ENCODE results near the gene IL36G.
A peak's percentile ranks its signal among the peaks of the same experiment; 100 is the strongest.
"Not testable (repeated sequence)": the region's sequence is repeated elsewhere in the genome, so short reads cannot be mapped to it uniquely, and the experiment has no call there.

IL36G gene

DNA sequence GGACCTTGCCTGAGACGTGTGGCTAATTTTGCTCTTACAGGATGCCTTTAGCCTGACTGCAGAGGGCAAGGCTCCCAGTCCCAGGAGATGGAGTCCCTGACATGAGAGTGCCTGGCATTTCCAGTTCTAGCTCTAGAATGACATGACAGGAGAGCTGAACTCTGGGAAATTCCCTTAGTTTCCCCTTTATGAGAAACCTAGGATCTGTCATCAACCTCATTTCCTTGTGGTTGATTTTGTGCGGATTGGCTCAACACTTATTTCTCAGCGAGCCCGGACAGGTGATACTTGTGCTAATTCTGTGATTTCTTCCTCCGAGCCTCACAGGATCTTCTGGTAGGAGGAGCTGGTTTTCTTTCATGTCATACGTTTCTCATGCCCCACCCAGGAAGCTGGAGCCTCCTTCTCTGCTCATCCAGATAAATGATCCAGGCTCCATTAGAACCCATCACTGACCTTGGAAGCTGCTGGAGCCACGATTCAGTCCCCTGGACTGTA lies at the start of gene IL36G:
IL36G (plus strand) TSS at position 448 of the 498 bp plus-strand sequence. CDS start 633 bp downstream, outside the sequence.
- no peak for DNase-seq

DNA sequence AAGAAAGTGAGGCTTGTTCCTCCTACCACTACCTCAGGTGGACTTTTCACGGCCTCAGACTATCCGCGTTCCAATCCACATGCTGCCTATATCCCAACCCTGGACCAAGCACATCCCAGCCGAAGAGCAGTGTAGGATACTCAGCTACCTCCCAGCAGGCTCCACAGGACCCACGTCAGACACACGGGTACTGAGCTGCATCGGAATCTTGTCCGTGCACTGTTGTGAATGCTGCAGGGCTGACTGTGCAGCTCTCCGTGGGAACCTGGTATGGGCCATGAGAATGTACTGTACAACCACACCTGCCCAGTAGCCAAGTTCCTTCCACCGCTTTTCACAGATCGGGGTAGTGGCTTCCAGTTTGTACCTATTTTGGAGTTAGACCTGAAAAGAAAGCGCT lies 44.5 kb upstream of the IL36G start:
- no peak for DNase-seq

DNA sequence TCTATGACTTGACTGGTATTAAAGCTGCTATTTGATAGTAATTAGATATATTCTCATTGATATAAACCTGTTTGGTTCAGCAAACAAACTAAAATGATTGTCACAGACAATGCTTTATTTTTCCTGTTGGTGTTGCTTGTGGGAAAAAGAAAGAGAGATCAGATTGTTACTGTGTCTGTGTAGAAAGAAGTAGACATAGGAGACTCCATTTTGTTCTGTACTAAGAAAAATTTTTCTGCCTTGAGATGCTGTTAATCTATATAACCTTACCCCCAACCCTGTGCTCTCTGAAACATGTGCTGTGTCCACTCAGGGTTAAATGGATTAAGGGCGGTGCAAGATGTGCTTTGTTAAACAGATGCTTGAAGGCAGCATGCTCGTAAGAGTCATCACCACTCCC lies 43.7 kb upstream of the IL36G start:
- not testable (repeated sequence) for DNase-seq

DNA sequence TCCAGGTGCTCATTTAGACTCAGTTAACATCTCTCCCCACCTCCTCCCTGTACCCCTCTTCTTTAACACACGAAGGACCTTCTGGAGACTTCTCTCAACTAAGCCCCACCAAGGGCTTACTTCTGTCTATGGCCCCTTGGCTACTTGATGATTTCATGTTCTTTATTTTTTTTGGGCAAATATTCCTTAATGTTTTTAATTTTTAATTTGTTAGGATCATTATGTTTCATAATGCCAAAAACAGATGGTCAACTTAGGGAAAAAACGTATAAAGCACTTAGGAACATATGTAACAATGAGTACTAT lies 40.9 kb upstream of the IL36G start:
- DNase-seq = no peak

DNA sequence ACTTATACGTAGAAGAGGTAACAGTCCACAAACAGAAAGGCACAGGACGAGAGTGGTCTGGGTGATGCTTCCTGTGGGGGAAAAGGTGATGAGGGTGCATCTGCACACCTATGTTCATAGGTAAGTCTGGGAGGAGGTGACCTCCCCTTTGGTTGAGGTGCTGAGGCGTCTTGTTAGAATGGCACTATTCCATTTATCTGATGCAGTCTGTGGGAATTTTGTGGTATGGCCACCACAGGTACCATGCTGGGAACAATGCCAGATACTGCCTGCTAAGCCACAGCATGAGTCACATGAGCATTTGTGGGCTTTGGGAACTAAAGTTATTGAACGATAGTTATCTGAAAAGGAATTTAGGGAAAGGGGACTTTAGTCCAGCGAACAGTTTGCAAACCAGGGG lies 38.9 kb upstream of the IL36G start:
- no peak for DNase-seq

DNA sequence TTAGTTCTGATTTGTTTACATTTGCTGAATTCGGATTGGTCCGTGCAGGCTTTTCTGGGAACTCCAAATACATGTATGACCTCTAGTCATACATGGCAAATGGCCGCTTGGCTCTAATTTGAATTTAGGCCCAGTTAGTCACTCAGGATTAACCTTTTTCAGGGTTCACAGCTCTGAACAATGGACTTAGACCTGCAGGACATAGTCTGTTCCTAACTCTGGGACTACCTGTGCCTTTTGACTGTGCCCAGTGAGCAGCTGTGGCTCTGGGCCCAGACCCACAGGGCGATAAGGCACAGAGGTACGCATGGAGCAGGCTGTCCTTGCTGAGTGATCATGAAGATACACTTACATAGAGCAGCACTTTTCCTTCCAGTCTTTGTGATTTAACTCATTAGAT lies 38.4 kb upstream of the IL36G start:
- DNase-seq = no peak

DNA sequence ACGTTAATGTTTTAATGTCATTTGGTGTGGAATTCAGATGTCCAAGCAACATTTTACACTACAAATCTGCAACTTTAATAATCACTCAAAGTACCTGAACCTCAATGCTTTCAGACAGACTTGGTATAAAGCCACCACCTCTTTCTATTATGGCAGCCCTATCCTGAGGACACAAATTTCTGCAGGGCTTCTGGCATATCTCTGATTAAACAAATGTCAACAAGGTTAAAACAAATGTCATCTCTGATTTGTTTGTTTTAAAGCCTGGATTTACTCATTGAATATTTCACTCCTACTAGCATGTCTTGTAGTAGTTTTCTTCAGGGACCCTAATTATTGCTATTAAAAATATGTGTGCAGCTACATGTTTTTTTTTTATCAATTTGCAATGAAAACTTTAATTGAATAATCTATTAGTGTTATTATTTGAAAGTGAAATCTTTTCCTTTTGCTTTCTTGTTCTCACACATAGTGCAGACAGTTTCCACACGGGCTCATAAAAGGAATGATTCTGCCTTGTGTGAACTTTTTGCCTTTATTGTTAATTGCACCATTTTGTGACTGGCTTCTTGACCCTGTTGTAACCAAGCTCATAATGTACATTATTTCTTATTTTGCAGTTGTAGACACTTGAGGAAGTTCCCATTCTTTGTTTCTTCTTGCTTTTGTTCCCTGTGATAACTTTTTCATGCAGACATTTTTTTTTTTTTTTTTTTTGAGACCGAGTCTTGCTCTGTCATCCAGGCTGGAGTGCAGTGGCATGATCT lies 36.8 kb upstream of the IL36G start:
- no peak for DNase-seq

DNA sequence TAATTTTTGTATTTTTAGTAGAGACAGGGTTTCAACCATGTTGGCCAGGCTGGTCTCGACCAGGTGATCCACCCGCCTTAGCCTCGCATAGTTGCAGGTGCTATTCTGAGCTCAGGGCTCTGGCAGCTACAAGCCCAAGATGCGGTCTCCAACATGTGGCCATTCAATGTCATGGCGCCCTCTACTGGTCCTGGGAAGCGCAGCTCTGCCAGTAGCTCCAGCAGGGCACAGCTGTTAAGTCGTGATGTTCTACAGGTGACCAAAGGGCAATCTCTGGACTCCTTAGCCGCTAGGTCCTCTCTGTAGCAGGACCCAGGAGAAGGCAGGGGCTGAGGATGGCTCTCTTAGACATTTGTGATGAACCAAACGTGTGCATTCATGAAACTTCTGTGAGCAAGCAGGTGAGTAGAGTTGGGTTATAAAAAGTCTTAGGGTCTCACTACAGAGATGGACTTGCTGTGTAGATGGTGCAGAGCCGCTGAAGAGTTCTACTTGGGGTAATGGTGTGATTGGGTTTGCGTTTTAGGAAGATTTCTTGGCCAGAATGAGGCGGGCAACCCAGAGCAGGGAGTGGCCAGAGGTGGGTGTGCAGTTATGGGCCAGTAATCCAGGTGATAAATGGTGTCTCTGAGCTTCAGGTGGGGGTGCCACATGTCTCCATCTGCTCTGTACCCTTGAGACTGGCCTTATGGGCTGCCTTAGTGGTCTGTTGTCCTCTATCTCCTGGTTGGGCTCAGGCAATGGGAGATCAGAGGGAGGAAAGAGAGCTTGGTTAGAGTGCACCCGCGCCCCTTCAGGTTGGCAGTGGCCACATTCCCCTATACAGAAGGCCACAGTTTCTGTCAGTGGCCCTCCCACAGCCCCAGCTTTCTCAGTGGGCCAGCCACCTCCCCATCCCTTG lies 35.8 kb upstream of the IL36G start:
- peak; percentile 46 for DNase-seq

- DNase-seq = no peak
Measured at GRCh38 chr2:112942654-112943002, 35.2 kb upstream of the IL36G start.

DNA sequence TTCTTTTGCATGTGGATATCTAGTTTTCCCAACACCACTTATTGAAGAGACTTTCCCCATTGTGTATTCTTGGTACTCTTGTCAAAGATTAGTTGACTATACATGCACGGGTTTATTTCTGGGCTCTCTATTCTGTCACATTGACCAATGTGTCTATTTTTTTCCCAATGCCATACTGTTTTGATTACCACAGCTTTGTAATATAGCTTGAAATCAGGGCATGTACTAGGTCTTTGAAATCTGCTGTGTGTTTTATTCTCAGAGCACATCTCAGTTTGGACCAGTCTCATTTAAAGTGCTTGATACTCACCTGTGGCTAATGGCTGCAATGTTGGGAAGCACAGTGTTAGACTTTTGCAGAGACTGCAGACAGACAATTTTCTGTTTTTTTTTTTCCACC lies 32.8 kb upstream of the IL36G start:
- no peak for DNase-seq

- no peak for DNase-seq
Measured at GRCh38 chr2:112946086-112946485, 31.7 kb upstream of the IL36G start.

- no peak for DNase-seq
Measured at GRCh38 chr2:112947374-112947773, 30.4 kb upstream of the IL36G start.

DNA sequence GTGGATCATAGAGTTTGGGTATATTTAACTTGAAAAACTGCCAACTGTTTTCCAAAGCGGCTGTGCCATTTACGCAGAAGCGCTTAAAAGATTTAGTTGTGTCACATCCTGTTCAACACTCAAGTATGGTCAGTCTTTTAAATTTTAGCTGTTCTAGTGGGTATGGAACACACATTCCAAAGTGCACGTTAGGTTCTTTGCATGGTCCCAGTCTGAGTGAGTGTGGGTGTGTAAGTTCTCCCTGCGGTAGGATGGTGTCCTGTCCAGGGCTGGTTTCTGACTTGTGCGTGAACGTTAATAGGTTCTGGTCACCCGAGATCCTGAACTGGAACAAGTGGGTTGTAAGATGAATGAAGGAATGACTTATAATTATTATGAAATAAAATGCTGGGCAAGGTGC lies 28.4 kb upstream of the IL36G start:
- DNase-seq = no peak

- DNase-seq = no peak
Measured at GRCh38 chr2:112954364-112954763, 23.4 kb upstream of the IL36G start.

DNA sequence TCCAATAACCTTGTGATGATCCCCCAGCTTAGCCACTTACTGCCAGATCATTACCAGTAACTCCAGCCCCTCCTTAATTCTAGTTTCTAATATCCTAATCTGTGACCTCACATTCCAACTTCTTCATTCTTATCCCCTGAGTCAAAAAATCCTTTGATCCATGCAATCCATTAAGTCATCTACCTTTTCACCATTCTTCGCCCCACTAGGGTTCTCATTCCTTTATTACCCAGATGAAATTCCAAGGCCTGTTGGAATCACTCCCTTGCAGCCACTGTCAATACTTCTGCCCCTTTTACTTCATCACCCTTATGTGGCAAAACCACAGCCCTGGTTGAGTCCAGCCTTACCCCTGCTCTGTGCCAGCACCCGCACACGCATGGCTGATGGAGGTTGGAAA lies 20.3 kb upstream of the IL36G start:
- no peak for DNase-seq

DNA sequence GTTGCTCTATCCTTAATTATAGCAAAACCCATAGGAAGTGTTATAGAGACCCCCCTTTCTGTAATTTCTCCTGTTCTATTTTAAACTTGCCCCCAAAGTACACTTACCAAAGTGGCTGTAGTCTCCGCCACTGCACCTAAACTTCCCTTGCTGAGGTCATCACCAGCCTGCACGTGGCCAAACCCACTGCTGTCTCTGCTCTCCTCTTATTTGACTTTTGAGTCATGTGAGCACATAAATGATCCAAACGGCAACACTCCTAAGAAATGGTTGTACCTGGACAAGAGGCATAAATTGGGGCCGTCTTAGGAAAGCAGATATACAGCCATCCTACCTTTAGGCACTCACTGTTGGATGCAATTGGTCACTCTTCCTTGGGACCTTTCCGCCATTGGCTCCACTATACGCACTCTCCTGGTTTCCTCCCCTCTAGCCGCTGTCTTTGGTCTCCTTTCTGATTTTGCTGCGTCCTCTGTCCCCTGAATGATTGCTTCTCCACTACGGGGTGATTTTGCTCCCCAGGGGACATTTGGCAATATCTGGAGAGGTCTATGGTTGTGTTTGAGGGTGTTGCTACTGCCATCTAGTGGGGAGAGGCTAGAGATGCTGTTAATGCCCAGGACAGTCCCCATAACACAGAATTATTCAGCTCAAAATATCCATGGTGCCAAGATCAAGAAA lies 19.2 kb upstream of the IL36G start:
- peak; percentile 25 for DNase-seq

- no peak for DNase-seq
Measured at GRCh38 chr2:112959109-112959812, 18.5 kb upstream of the IL36G start.

- no peak for DNase-seq
Measured at GRCh38 chr2:112960230-112960825, 17.5 kb upstream of the IL36G start.

- no peak for DNase-seq
Measured at GRCh38 chr2:112962308-112963175, 15.3 kb upstream of the IL36G start.

DNA sequence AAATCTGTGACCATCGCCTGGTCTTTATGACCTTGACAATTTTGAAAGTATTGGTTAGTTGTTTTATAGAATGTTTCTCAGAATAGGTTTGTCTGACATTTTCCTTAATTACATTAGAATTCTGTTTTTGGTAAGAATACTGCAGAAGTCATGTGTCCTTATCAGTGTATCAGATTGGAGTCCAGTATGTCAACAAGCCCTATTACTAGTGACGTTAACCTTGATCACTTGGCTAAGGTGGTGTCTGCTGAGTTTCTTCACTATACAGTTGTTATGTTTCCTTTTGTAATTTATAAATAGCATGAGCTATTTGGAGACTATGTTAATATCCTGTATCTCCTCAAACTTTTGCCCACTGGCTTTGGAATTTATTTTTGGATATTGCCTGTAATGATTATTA lies 10.8 kb upstream of the IL36G start:
- no peak for DNase-seq

GRCh38 chr2:112972423-112973086 lies 5.3 kb upstream of the IL36G start:
- DNase-seq = no peak
